Muscle layer of colon (tissue), 2 donors: ENCODE results near the gene GPR161.

Source experiments
- H3K27ac ChIP-seq: one replicate; pipeline ENCODE4 v1.7.0; 2013; ENCODE audit warnings: low read depth, mild to moderate bottlenecking, low read length, moderate library complexity
- H3K27me3 ChIP-seq, 2 donors: one replicate each; pipeline ENCODE4 v1.7.0; 2013; ENCODE audit warnings: low read length in 2 of 2, mild to moderate bottlenecking in 2 of 2; ENCODE audit not compliant: insufficient read depth in 2 of 2, control insufficient read depth in 1 of 2
- H3K36me3 ChIP-seq: one replicate; pipeline ENCODE4 v1.7.0; 2013; ENCODE audit warnings: mild to moderate bottlenecking, low read length; ENCODE audit not compliant: insufficient read depth
- H3K4me1 ChIP-seq: one replicate; pipeline ENCODE4 v1.7.0; 2013; ENCODE audit warnings: mild to moderate bottlenecking, low read length; ENCODE audit not compliant: insufficient read depth
- H3K4me3 ChIP-seq, 2 donors: one replicate each; pipeline ENCODE4 v1.7.0; 2013; ENCODE audit warnings: low read length in 2 of 2, low read depth in 1 of 2, mild to moderate bottlenecking in 1 of 2, moderate library complexity in 1 of 2
- H3K9ac ChIP-seq: one replicate; pipeline ENCODE4 v1.7.0; 2013; ENCODE audit warnings: low read length
- H3K9me3 ChIP-seq: one replicate; pipeline ENCODE4 v1.7.0; 2013; ENCODE audit warnings: mild to moderate bottlenecking, low read length
- donor health status: abdominal sarcoma.
- donor health status: Adenocarcinoma of cecum.

Gene GPR161

DNA sequence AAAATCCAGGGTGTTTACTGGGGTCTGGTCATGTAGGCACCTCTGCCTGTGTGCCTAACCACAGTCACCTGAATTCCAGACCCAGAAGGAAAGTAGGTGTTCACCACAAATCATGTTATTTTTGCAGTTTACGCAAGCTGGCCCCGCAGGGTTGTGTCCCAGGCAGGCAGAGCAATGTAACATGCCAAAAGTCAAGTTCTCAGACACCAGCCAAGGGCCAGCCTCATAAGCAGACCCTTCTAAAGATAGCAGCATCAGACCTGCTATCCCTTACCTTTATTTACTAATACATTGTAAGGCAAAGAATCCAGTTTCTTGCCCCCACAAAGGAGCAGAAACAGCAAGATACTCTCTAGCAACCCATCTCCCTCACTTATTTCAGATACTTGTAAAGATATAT, 83.0 kb downstream of the GPR161 start:
- H3K4me3 ChIP-seq = no peak overlapping the region
- peaks cover 14% of the 10 kb centered on the region for H3K4me1 ChIP-seq
- H3K27ac ChIP-seq = no peak overlapping the region

GRCh38 chr1:168050880-168051279, 85.8 kb downstream of the GPR161 start:
- Histone ChIP-seq H3K9me3 (no peaks in the 10 kb centered on the region), H3K4me1 (peaks cover 14% of the 10 kb centered on the region), H3K27ac (no peak overlapping the region), H3K27me3 (no peaks in the 10 kb centered on the region), H3K9ac (no peak overlapping the region), H3K4me3 (no peak overlapping the region), H3K36me3 (peaks cover 5% of the 10 kb centered on the region)

More for the DNA sequence above, 83.0 kb downstream of the GPR161 start:
- Histone ChIP-seq H3K9ac (no peak overlapping the region), H3K36me3 (no peaks in the 10 kb centered on the region), H3K9me3 (no peaks in the 10 kb centered on the region), H3K27me3 (no peaks in the 10 kb centered on the region)

GRCh38 chr1:168050307-168050706, 86.4 kb downstream of the GPR161 start:
- Histone ChIP-seq H3K27me3 (no peaks in the 10 kb centered on the region), H3K9ac (no peak overlapping the region), H3K4me1 (peaks cover 14% of the 10 kb centered on the region), H3K36me3 (peaks cover 8% of the 10 kb centered on the region), H3K4me3 (no peak overlapping the region), H3K27ac (no peak overlapping the region), H3K9me3 (no peaks in the 10 kb centered on the region)

DNA sequence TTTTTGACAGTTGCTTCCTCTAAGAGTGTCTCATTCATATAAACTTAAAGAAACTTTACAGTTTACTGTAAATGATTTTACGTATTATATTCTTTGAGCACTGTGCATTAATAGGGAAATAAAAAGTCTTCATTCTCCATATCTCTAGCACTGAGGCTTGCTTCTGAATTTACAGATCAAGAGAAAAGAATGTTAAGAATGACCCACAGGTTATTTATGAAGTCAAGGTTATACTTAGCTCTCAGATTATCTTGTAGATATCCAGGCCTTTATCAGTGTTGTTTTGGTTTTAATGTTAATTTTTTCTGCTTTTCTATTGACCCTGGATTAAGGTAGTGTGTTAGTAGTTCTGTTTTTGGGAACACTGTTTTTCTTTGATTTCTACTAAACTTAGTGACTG, 91.4 kb downstream of the GPR161 start:
- Histone ChIP-seq H3K36me3 (peaks cover 21% of the 10 kb centered on the region), H3K27me3 (no peaks in the 10 kb centered on the region), H3K4me3 (no peak overlapping the region), H3K27ac (no peak overlapping the region), H3K9me3 (no peaks in the 10 kb centered on the region), H3K4me1 (peaks cover 3% of the 10 kb centered on the region), H3K9ac (no peak overlapping the region)

DNA sequence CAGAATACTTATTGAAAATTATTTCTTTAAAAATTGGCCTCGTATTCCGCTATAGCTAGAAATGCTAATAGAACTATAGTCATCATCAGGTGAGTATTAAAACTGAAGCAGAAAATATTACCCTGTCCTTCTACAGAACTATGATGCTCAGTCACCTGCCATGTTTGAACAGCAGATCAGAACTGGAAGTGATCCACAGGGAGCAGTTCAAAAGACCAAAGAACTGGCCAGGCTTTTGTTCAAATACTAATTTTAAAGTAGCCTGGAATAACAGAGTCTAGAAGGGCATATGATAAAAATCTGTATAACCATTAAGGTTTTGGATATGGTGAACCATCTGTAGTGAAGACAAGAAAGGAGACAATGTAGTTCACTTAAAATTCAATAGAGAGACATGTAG, 94.4 kb downstream of the GPR161 start:
- Histone ChIP-seq H3K9me3 (no peaks in the 10 kb centered on the region), H3K36me3 (peaks cover 16% of the 10 kb centered on the region), H3K27ac (no peak overlapping the region), H3K4me1 (no peaks in the 10 kb centered on the region), H3K27me3 (no peaks in the 10 kb centered on the region), H3K4me3 (no peak overlapping the region), H3K9ac (no peak overlapping the region)

DNA sequence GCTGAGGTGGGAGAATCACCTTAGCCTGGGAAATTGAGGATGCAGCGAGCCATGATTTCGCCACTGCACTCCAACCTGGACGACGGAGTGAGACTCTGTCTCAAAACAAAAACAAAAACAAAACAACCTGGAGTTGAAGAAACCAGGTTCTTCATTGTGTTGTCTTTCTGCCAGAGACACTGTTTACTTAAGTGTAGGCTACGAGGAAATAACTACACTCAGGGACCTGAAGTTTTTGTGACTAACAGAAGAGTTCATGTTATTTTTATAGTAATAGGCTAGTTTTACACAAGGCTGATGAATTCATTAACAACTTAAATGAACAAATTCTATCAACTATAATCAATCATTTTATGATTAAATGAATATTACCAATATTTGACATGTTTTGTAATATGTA, 101.4 kb downstream of the GPR161 start:
- Histone ChIP-seq H3K4me3 (no peak overlapping the region), H3K4me1 (no peaks in the 10 kb centered on the region), H3K27me3 (no peaks in the 10 kb centered on the region), H3K36me3 (no peaks in the 10 kb centered on the region), H3K27ac (no peak overlapping the region), H3K9me3 (no peaks in the 10 kb centered on the region), H3K9ac (no peak overlapping the region)

- no peak overlapping the region for H3K27ac ChIP-seq
- no peak overlapping the region for H3K9ac ChIP-seq
- H3K9me3 ChIP-seq = no peaks in the 10 kb centered on the region
- H3K36me3 ChIP-seq = peaks cover 3% of the 10 kb centered on the region
- H3K4me1 ChIP-seq = no peaks in the 10 kb centered on the region
- H3K27me3 ChIP-seq = no peaks in the 10 kb centered on the region
- no peak overlapping the region for H3K4me3 ChIP-seq
These were observed 104.7 kb downstream of the GPR161 start for GRCh38 chr1:168032029-168032428.

GRCh38 chr1:168031627-168032026, 105.1 kb downstream of the GPR161 start:
- H3K4me1 ChIP-seq = no peaks in the 10 kb centered on the region
- H3K4me3 ChIP-seq = no peak overlapping the region
- peaks cover 3% of the 10 kb centered on the region for H3K36me3 ChIP-seq
- H3K27ac ChIP-seq = no peak overlapping the region
- no peaks in the 10 kb centered on the region for H3K27me3 ChIP-seq
- no peak overlapping the region for H3K9ac ChIP-seq
- H3K9me3 ChIP-seq = no peaks in the 10 kb centered on the region

DNA sequence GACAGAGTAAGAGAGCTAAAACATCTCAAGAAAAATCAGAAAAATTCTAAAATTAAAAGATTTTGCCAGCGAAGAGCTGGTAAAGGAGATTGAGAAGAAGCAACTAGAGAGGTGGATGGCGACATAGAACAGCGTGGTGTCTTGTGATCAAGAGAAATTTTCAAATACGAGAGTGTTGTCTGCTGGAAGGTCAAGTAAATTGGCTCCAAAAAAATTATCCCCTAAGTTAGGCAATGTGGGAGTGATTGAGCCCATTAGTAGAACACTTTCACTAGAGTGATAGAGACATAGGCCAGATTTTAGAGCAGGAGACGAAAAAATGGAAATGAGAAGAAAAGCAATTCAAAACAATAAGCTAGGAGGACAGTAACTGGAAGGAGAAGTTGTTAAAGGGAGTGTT, 105.5 kb downstream of the GPR161 start:
- H3K27ac ChIP-seq = no peak overlapping the region
- H3K36me3 ChIP-seq = peaks cover 4% of the 10 kb centered on the region

More for the DNA sequence above, 105.5 kb downstream of the GPR161 start:
- no peaks in the 10 kb centered on the region for H3K4me1 ChIP-seq
- no peaks in the 10 kb centered on the region for H3K9me3 ChIP-seq
- no peak overlapping the region for H3K9ac ChIP-seq
- H3K4me3 ChIP-seq = no peak overlapping the region
- no peaks in the 10 kb centered on the region for H3K27me3 ChIP-seq
